Brain pericyte (primary cell): ENCODE data around the gene CNKSR3.

Source experiments
- DNase-seq: peaks from one replicate; pipeline ENCODE4 v3.0.0-alpha.2; 2012; ENCODE audit warnings: low read depth, low spot score

CNKSR3 gene

DNA sequence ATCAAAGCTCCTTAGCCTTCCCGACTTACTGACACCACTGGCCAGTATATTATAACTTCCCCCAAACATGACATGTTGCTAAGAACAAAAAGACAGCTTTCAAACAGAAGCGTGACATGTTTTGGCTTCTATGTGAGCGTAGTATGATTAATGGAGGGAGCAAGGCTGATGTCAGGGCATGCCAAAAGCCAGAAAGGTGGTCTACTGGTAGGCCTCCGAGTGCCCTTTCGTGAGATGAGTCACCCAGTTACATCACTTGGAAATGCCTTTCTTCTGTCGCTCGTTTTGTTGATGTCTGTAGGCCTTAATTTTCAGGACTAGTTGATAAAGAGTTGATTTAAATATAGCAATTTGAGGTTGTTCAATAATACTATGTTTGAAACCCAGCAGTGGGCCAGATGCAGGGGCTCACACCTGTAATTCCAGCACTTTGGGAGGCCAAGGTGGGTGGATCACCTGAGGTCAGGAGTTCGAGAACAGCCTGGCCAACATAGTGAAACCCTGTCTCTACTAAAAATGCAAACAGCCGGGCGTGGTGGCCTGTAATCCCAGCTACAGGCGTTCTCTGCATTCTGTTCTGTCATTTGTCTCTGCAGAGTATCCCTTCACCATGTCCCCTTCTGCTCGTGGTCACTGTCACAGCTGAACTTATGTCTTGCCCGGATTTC is 53.3 kb downstream of the CNKSR3 start:
- no peak for DNase-seq

GRCh38 chr6:154453329-154453728 is 57.2 kb downstream of the CNKSR3 start:
- no peak for DNase-seq

DNA sequence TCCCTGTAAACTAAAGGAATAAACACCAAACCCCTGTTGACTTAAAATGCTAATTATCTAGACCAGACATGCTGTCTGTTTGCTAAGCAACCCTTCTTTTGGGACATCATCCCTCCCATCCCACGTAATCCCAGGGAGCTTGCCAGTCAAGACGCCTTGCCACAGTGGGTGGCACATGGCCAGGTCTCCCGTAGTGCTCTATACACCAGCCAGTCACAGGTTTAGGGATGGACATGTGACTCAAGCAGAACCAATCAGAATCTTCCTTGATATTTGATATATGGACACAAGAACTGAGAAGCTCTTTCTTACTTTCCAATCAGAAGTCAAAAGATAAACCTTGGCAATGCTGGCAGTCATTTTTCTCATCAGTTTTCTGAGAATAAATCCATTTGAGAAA is 60.0 kb downstream of the CNKSR3 start:
- no peak for DNase-seq

DNA sequence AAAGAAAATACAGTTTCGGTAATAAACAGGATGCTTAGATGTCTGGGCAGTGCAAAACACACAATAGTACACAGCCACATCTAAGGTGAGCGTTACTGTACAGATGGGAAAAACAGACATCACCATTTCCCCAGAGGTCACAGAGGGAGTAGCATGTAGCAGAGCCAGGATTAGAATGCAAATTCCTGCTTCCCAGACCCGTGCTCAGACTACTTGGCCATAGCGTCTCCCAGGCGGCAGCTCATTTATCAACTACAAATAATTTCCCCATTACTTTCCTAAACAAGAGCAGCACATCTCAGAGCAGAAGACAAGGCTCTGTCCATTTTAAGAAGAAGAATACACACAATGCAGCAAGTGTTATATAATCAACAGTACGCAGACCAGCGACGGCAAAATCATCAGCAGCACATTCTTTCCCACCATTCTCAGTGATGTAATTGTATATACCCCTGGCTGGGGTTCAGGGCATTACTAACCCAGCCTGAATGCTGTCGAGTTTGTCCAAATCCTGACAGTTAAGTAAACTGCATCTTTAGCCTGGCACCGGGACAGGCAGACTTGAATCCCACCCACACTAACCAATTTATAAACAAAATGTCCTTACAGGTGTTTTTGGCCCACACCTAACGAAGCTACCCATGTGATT is 61.9 kb downstream of the CNKSR3 start:
- no peak for DNase-seq

DNA sequence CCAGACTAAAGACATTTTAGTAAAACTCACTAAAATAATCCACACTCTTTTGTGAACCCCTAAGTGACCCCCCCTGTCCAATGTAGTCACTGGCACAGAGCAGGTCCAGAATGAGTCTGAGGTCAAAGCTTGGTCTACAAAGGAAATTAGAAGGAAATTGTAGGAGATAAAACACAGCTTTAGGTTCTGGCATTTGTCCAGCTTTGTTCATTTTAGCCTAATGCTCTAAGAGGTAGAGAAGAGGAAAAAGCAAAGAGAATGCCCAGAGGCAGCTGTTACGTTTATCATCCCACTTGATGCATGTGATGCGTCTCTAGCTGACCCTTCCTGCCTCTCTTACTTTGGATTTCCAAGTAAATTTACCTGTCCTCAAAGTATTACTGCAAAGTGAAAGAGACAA is 62.5 kb downstream of the CNKSR3 start:
- no peak for DNase-seq

DNA sequence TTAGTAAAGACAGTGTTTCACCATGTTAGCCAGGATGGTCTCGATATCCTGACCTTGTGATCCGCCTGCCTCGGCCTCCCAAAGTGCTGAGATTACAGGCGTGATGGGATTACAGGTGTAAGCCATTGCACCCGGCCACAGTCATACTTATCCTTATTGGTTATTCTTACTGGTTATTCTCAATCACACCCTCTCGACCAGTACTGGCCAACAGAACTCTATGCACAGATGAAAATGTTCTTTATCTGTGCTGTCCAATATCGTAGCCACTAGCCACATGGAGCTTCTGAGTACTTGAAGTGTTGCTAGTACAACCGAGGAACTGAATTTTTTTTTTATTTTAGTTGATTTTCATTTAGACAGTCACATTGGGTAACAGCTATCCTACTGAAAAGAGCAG is 63.5 kb downstream of the CNKSR3 start:
- DNase-seq: no peak

- DNase-seq: no peak
These were observed 65.1 kb downstream of the CNKSR3 start for GRCh38 chr6:154445417-154445816.

- no peak for DNase-seq
These were observed 68.5 kb downstream of the CNKSR3 start for GRCh38 chr6:154441995-154442310.

GRCh38 chr6:154440422-154441043 is 70.0 kb downstream of the CNKSR3 start:
- no peak for DNase-seq

DNA sequence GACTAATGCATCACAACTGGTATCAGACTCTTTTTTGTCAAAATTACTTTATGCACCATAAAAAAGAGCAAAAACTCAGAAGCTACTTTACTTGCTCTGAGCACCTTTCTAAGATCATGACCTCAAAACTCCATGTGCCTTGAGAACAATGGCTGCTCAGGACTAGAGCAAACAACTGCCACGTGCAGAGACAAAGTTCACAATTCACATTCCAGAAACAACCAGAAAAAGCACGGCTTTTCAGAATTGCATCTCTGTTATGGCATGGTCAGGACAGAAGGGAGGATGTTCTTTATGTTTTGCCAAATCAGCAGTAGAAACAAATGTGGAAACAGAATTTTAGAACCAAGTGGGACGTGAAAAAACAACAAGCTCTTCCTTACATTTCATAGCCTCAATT is 70.5 kb downstream of the CNKSR3 start:
- no peak for DNase-seq

GRCh38 chr6:154438882-154439415 is 71.5 kb downstream of the CNKSR3 start:
- DNase-seq: no peak

- DNase-seq: no peak
These were observed 75.0 kb downstream of the CNKSR3 start for GRCh38 chr6:154435400-154435945.

DNA sequence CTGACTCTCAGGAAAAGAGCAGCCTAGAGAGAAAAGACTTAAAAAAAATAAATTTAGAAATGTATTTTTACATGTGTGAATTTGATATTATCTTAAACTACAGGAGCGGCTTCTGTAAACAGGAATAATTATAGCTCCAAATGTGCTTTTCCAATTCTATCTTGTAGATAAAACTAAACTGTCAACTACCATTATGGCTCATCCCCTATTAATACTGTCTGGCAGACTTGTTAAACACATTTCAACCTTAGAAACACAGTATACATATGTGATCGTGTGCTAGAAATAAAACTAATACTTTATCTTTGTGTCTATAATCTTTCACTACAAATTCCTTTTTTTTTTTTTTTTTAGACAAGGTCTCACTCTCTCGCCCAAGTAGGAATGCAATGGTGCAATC is 75.8 kb downstream of the CNKSR3 start:
- DNase-seq: no peak

GRCh38 chr6:154433477-154434241 is 76.8 kb downstream of the CNKSR3 start:
- no peak for DNase-seq

GRCh38 chr6:154432533-154433476 is 77.7 kb downstream of the CNKSR3 start:
- DNase-seq: no peak

DNA sequence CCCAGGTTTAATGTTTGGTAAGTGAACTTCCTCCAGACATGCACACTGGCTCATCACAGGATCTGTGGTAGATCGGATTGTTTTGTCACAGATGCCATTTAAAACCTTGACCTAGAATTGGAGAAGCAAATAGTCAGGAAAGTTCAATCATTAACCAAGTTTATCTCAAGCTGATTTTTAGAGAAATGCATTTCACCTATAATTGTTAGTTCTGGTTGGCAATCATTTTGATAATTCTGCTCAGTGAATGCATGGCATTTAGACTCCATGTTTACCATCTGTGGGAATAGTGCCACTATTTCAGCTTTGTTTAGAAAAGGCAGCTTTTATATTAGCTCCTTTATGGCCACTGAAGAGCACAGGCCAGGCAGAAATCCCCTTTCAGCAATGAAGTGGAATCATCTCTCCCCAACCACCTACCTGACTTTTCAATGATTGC is 80.0 kb downstream of the CNKSR3 start:
- DNase-seq: no peak

- DNase-seq: no peak
These were observed 80.8 kb downstream of the CNKSR3 start for GRCh38 chr6:154429711-154430110.

- no peak for DNase-seq
These were observed 81.6 kb downstream of the CNKSR3 start for GRCh38 chr6:154428897-154429296.

- DNase-seq: no peak
These were observed 83.0 kb downstream of the CNKSR3 start for GRCh38 chr6:154427446-154427845.

DNA sequence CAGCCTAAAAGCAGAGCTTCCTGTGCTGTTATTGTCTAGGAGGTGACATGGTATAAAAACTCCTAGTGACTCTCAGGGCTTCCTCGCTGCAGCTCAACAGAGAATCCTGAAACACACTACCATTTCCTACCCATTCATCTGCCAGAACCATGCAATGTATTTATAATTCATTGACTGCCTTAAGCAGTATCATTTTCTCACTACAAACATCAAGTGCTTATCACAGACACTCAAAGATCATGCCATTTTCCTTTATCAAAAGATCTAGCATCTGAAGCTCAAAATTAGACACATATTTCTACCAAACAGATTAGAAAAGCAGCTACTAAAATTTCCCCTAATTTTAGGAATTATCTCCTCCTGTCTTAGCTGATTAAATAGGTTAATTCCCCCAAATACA is 83.5 kb downstream of the CNKSR3 start:
- no peak for DNase-seq

GRCh38 chr6:154425034-154425433 is 85.5 kb downstream of the CNKSR3 start:
- no peak for DNase-seq
